Iris pigment epithelial cell (primary cell): ENCODE data around the gene DNM3.
A peak's percentile ranks its signal among the peaks of the same experiment; 100 is the strongest.
"Not testable (repeated sequence)": the region's sequence is repeated elsewhere in the genome, so short reads cannot be mapped to it uniquely, and the experiment has no call there.

Source experiments
- DNase-seq: peaks from one replicate; pipeline ENCODE4 v3.0.0-alpha.2; 2011; ENCODE audit warnings: low read depth

The DNM3 gene

GRCh38 chr1:171841050-171841910 lies at the start of gene DNM3:
Gene DNM3, plus strand, starts transcription at chr1:171841498. Its CDS starts 159 bp downstream, at chr1:171841657.
- DNase-seq, result peak; percentile 54

- no peak for DNase-seq
Observed at GRCh38 chr1:171792656-171793369, 48.5 kb upstream of the DNM3 start.

DNA sequence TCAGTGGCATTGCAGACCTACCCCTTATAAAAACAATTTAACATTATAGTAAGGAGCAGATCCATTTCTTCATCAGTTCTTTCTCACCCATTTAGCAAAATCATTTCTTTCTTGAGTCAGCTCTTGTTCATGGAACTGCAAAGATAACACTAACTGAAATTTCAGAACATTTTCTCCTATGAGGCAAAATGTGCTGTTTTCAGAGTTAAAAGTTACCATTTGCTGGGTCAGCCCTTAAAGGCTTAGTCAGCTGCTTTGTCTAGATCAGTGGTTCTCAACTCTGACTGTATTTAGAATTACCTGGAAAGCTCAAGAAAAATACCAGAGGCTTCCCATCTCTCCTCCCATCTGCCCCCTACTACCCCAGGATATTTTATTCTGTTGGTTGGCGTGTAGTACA lies 47.7 kb upstream of the DNM3 start:
- DNase-seq, result peak; percentile 7

DNA sequence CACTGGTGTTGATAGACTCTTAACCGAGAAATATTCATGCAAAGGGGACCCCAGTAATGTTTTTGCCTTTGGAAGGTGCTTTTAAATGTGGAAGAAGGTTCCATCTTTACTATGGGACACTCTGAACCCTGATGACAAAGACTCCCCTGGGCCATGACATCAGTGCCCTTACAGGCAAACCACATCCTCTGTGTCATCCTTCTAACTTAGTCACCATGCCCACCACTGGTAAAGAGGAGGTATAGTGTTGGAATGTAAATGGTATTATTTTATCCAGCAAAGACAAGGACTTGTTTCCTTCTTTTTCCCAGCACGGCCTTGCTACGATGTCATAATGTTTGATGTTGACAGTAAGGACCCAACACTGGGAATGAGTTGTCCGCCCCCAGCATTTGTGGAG lies 47.2 kb upstream of the DNM3 start:
- peak; percentile 54 for DNase-seq

DNA sequence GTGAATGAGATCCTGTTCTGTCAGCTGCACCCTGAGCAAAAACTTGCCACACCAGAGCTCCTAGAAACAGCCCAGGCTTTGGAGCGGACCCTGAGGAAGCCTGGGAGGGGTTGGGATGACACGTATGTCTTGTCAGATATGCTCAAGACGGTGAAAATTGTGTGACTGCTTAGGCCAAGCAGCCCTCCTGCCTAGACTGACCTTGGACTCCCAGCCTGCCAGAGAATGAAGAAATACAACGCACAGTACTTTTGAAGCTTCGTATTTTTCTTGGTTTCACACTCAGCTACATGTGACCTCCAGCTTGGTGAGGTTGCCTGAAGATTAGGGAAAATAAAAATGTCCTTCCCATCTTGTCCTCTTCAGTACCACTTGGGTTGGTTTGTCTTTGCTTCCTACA lies 44.7 kb upstream of the DNM3 start:
- no peak for DNase-seq

GRCh38 chr1:171798311-171798710 lies 43.0 kb upstream of the DNM3 start:
- no peak for DNase-seq

DNA sequence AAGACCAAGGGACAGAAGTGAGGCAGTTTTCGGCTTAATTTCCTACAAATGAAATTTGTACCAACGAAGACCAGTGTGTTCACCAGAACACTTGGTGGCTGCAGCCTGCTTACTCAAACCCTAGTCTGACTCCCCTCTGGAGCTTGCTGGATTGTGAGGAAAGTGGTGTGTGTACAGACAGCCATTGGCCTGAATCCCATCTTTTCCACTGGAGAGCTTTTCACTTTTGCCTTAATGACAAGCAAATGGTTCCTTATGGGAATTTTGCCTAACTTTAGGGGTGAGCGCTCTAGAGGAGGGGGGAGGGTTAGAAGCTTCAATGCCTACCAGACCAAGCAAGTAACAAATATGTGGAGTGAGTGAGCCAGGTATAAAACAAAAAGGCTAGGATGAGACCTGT lies 42.5 kb upstream of the DNM3 start:
- DNase-seq, result no peak

GRCh38 chr1:171799166-171799565 lies 42.1 kb upstream of the DNM3 start:
- no peak for DNase-seq

DNA sequence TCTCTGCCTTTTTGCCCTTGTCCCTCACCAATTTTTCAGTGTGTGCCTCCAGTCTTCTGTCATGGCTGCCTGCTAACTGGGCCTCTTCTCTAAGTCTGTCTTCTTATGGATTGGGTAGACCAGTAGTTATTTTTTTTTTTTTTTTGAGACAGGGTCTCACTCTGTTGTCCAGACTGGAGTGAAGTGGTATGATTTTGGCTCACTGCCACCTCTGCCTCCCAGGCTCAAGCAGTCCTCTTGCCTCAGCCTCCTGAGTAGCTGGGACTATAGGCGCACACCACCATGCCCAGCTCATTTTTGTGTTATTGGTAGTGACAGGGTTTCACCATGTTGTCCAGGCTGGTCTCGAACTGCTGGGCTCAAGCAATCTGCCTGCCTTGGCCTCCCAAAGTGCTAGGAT lies 41.6 kb upstream of the DNM3 start:
- DNase-seq, result not testable (repeated sequence)

DNA sequence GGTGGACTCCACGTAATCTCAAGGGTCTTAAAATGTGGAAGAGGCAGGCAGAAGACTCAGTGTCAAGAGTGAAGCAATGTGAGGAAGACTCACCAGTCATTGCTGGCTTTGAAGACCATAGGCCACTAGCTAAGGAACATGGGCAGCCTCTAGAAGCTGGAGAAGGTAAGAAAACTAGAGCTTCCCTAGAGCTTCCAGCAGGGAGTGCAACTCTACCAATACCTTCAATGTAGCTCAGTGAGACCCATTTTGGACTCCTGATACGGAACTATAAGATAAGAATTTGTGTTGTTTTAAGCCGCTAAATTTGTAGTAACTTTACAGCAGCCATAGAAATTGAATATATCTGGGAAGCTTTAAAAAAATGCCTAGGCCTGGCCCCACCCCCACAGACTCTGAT lies 41.0 kb upstream of the DNM3 start:
- DNase-seq, result no peak

- DNase-seq, result no peak
Observed at GRCh38 chr1:171800851-171801250, 40.4 kb upstream of the DNM3 start.

DNA sequence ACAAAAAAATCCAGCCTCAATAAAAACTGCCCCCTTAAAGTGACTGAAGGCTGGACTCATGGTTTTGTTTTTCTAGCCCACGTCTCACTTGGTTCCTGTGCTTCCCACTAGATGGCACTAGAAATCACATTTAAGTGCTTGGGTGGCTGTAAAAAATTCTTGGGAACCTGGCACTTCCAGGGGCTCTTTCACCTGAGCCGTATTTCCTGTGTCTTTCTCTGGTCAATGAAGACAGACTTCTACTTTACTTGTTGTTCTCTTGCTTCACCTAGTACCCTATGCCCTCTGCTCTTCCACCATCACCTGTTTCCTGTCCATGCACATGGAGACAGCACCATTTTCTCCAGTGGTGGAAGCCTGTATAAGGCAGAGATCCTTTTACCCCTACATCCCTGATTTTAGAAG lies 39.8 kb upstream of the DNM3 start:
- peak; percentile 37 for DNase-seq

GRCh38 chr1:171802207-171802606 lies 39.1 kb upstream of the DNM3 start:
- DNase-seq, result no peak

DNA sequence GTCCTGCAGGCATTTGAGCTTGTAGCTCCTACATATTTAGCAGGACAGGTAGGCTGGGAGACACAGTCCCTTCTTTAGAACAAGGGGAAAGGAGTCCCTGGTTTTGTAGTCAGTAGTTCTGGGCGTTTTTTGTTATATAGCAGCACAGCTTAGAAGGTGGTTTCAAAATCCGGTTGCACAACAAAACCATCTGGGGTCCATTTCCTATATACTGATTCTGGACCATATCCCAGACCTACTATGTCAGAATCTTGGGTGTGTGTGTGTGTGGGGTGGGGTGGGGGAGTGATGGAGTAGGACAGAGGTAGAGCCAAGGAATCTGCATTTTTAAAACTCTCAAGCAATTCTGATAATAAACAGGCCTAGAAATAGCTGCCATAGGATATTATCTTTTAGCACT lies 38.3 kb upstream of the DNM3 start:
- peak; percentile 77 for DNase-seq

DNA sequence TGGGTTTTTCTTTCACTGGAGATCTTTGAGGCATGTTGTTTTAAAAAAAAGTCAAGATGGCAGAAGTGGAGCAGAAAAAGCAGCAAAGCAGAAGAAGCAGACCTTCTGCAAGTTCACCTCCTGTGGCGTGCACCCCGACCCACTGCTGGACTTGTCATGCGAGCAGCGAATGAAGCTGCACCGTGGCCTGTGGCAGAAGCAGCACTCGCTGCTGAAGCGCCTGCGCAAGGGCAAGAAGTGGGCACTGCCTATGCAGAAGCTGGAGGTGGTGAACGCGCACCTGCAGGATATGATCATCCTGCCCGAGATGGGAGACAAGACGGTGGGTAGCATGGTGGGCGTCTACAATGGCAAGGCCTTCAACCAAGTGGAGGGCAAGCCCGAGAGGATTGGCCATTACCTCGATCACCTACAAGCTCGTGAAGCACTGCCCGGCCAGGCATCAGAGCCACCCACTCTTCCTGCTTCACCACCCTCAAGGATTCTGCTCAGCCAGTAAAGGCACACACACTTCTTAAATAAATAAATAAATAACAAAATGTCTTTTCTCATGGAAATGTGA lies 37.8 kb upstream of the DNM3 start:
- DNase-seq, result no peak

GRCh38 chr1:171805395-171806115 lies 35.7 kb upstream of the DNM3 start:
- no peak for DNase-seq

- no peak for DNase-seq
Observed at GRCh38 chr1:171807556-171807955, 33.7 kb upstream of the DNM3 start.

GRCh38 chr1:171809834-171810233 lies 31.5 kb upstream of the DNM3 start:
- DNase-seq, result no peak

GRCh38 chr1:171811672-171812071 lies 29.6 kb upstream of the DNM3 start:
- no peak for DNase-seq

GRCh38 chr1:171814692-171815091 lies 26.6 kb upstream of the DNM3 start:
- peak; percentile 9 for DNase-seq

- no peak for DNase-seq
Observed at GRCh38 chr1:171816300-171816901, 24.9 kb upstream of the DNM3 start.
